Measurements from ENCODE around the gene WRAP73.
"Not testable (repeated sequence)": the region's sequence is repeated elsewhere in the genome, so short reads cannot be mapped to it uniquely, and the experiment has no call there.

Gene WRAP73

DNA sequence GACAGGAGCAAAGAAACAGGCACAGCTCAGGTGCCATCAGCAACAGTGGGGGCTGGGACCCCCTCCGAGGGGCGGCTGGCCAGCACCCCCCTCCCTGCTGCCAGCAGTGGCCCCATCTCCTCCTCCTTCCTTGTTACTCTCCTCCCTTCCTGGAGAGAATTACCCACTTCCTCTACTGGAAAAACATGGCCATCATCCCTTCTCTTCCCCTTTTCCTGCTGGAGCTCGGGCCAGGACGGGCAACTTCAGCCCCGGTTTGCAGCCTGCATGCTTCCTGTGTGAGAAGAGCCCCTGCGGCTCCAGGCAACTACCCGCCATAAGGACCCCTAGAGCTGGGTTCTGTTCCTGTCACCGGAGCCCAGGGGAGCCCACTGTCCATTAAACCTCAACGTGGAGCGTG is 56.2 kb downstream of the WRAP73 start:
- no peak for DNase-seq

DNA sequence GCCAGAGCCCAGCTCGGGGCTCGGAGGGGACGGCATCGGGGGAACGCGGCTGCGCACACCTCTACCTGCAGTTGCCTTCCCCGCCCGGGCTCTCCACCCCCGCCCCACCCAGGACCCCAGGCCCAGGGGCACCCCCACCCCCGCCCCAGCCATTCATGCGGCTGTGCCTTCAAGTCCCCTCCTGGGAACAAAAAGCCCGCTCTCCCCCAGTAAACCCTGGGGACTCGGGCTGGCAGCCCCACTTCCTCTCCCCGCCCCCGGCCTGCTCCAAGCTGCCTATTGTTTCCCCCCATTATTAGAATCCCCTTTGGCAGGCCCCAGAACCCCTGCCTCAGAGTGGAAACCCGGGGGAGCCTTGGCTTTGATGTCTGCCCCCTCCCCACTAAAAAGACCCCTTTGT is 56.6 kb downstream of the WRAP73 start:
- no peak for DNase-seq

DNA sequence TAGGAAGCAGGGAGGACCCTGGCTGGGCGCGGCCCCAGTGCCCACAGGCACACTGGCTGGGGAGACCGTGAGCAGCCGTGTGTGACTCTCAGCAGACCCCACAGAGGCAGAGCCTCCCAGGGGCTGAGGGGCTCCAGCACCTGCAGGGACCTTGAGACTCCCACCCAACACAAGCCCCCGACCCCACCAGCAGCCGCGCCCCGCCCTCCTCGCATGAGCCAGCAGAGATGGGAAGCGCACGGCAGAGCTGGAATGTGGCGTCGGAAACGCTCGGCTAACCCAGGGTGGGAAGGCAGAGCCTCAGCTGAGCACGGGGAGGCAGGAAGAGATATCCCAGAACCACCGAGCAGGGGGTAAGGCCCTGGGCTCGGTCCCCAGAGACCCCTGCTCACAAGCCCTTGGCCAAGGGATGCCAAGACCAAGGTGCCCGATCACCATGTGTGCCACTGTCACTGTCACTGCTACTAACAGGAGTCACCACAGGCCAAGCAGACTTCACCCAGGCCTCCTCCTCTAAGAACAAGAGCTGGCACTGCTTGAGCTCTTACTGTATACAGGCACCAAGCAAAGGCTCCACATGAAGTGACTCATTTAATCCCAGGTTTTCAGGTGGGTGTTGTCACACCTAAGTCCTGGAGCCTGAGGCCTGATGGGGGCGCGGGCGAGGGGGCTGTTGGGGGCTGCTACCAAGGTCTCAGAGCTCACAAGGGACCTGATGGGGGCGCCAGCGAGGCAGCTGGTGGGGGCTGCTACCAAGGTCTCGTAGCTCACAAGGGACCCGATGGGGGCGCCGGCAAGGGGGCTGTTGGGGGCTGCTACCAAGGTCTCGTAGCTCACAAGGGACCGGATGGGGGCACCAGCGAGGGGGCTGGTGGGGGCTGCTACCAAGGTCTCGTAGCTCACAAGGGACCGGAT is 58.7 kb downstream of the WRAP73 start:
- no peak for DNase-seq

DNA sequence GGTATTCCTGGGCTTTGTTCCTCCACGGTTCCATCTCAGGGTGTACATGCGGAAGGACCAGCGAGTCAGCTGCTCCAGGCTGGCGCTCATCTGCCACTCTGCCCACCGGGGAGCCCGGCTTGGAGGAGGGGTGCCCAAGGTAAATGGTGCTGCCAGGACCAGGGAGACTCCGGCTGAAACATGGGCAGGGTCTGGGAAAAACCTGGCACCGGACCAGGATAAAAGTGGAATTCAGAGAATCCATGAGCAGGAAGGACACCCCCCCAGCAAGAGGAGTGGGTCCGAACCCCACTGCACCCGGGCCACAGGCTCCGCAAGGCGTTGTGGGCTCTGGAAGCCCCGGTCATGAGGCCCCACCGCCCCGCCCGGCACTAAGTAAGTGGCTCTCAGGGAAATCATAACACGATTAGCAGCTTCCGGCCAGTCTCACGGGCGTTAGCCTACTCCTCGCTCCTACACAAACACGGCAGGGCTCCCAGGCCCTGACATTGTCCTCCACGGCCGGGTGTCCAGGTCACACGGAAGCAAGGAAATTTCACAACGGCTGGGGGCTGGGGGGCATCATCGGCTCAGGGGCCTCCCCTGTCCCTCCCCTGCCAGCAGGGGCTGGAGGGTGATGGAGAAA is 59.7 kb downstream of the WRAP73 start:
- no peak for DNase-seq

DNA sequence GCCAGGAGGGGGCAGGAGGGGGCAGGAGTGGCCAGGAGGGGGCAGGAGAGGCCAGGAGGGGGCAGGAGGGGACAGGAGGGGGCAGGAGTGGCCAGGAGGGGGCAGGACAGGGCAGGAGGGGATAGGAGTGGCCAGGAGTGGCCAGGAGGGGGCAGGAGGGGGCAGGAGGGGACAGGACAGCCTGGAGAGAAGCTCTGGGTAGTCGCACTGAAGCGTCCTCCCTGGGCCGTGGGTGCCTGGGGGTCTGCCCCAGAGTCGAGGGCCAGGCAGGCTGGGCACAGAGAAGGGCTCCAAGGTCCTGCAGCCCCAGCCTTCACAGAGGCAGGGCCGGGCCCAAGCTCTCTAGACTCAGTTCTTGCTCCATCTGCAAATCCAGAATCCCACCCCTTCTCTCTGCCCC is 61.5 kb downstream of the WRAP73 start:
- DNase-seq = no peak

DNA sequence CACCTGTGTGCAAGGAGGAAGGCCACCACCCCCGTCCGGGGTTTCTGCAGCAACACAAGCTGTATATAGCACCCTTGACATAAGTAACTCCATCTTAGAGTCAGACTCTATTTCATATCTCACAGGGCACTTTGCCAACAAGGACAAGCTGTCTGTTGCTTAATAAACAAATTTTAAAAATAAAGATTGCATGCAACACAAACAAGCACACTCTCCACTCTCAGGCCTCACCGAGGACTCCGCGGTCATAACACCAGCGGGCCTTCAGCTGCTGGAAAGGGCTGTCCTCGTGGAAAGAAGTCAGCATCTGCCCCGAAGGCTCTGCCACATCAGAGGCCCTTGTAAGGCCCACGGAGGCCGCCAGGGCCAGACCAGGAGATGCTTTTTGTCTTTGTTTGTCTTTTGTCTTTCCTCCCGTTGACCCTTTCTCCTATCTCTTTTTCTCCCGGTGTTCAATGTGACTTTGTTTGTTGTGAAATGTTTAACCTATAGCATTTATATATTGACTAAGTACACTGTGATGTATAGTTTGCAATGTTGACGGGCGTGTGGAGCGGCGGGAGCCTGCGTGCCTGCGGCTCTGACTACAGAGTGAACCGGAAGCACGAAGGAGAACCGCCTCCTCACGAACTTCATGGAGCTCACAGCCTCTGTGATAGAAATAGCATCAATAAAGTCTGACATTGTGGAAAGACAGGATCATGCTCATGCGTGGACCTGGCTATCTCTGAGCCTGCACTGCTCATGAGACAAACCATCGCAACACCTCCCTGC is 62.7 kb downstream of the WRAP73 start:
- DNase-seq = no peak

DNA sequence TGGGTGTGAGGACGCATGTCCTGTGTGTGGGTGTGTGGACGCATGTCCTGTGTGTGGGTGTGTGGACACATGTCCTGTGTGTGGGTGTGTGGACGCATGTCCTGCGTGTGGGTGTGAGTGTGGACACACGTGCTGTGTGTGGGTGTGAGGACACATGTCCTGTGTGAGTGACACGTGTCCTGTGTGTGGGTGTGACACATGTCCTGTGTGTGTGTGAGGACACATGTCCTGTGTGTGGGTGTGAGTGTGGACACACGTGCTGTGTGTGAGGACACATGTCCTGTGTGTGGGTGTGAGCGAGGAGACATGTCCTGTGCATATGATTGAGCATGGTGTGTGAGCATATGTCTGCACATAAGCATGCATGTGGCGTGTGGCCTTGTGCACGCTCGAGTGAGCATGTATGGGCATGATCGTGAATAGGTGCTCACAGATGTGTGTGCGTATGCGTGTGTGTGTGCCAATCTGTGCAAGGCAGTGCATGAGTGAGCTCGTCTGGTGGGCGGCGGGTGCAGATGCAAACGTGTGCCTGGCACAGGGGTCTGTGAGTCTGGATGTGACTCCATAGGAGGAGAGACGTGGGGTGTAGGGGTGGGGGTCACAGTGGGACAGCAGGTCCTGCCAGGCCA is 63.8 kb downstream of the WRAP73 start:
- DNase-seq = no peak

DNA sequence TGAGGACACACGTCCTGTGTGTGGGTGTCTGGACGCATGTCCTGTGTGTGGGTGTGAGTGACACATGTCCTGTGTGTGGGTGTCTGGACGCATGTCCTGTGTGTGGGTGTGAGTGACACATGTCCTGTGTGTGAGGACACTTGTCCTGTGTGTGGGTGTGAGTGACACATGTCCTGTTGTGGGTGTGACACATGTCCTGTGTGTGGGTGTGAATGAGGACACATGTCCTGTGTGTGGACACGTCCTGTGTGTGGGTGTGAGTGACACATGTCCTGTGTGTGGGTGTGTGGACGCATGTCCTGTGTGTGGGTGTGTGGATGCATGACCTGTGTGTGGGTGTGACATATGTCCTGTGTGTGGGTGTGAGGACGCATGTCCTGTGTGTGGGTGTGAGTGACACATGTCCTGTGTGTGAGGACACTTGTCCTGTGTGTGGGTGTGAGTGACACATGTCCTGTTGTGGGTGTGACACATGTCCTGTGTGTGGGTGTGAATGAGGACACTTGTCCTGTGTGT is 64.5 kb downstream of the WRAP73 start:
- DNase-seq = not testable (repeated sequence)

DNA sequence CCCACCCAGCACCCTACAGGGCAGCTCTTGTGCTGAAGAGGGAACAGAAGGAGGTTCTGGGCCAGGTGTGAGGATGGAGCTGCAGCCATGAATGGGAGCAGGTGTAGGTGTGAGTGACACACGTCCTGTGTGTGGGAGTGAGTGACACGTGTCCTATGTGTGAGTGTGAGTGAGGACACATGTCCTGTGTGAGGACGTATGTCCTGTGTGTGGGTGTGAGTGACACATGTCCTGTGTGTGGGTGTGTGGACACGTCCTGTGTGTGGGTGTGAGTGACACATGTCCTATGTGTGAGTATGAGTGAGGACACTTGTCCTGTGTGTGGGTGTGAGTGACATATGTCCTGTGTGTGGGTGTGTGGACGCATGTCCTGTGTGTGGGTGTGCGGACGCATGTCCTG is 65.0 kb downstream of the WRAP73 start:
- no peak for DNase-seq

DNA sequence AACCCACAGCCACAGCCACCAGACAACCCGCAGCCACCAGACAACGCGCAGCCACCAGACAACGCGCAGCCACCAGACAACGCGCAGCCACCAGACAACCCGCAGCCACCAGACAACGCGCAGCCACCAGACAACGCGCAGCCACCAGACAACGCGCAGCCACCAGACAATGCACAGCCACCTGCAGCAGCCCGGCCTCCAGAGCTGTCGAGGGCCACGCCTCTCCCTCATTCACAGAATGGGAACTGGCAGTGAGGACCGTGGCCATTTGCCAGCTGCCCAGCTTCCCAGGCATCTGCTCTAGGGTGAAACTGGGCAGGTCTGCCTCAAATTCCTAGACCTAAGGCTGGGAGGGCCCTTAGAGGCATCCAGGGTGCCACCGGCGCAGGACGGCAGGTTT is 66.2 kb downstream of the WRAP73 start:
- not testable (repeated sequence) for DNase-seq

DNA sequence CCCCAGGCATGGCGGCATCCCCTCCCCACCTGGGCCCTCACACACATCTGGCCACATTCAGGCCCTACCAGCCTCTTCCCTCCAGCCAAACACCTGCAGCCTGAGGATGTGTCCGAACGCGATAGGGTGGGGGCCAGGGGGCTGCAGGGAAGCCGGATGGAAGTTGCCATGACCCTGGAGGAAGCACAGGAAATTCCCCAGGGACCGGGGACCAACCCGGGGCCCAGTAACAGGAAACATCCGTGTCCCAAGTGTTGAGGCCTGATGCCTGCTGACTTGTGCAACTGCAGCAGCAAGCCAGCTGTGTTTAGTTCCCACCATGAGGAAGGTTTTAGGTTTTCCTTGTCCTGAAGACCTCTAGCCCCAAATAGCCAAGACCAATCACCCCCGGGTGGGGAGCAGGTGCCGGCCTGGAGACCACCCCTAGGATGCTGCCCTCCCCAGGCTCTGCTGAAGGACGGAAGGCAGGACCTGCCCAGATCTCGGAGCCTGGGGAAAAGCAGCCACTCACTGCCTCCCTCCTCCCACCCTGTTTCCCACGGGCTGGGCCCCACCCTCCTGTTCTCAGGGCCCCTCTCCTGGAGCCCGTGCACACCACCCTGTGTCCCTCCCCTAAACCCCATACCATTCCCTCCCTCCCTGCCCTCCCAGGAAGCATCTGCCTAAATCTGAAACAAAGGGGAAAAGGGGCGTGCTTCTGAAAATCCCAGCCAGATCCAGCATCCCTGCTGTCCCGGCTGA is 68.4 kb downstream of the WRAP73 start:
- no peak for DNase-seq
